D721Med (cell line): ENCODE data around the gene ACOT11.

Source experiments
- DNase-seq: peaks from one replicate; pipeline ENCODE4 v3.0.0; 2011; ENCODE audit warnings: low spot score; ENCODE audit not compliant: insufficient read length
- FAIRE-seq: peaks from 2 replicates; lab custom pipeline; 2011; peaks lifted over from hg19 to GRCh38; lab: Jason Lieb, UNC
- CTCF ChIP-seq: IDR thresholded peaks from 2 replicates; pipeline ENCODE4 v1.5.1; 2012; ENCODE audit warnings: mild to moderate bottlenecking, control low read depth; ENCODE audit not compliant: insufficient read depth; ENCODE audit errors: missing control alignments

ACOT11 gene

GRCh38 chr1:54640863-54641836 lies 93.1 kb downstream of the ACOT11 start, which contains the start of gene MROH7:
MROH7 (plus strand) TSS chr1:54641786; CDS start chr1:54652927, 11,141 bp downstream.
- TF ChIP-seq CTCF = no peak
- no peak for DNase-seq
- no peak for FAIRE-seq

GRCh38 chr1:54643736-54644135 lies 95.7 kb downstream of the ACOT11 start:
- FAIRE-seq = no peak
- no peak for TF ChIP-seq CTCF
- no peak for DNase-seq

- TF ChIP-seq CTCF = no peak
- no peak for DNase-seq
- FAIRE-seq = no peak
Measured at GRCh38 chr1:54645806-54646676, 98.0 kb downstream of the ACOT11 start.

GRCh38 chr1:54649130-54649898 lies 101.3 kb downstream of the ACOT11 start:
- FAIRE-seq = no peak
- TF ChIP-seq CTCF = no peak
- no peak for DNase-seq

- DNase-seq (no peak), FAIRE-seq (no peak)
- TF ChIP-seq CTCF = no peak
Measured at GRCh38 chr1:54649921-54650320, 101.9 kb downstream of the ACOT11 start.

- FAIRE-seq (no peak), DNase-seq (no peak)
- no peak for TF ChIP-seq CTCF
Measured at GRCh38 chr1:54650417-54650816, 102.4 kb downstream of the ACOT11 start.
